ENCODE results near the gene C12orf43. TPM values are rescaled to one million over a fixed set of nuclear protein-coding genes. Genes with fewer than 3 reads are reported as not detected.

Gene C12orf43
- total and polyA plus RNA-seq, 3 experiments from 2014 or later: 24.9 to 40.3 (median 38.1) TPM

GRCh38 chr12:120955232-120955631, 61.1 kb downstream of the C12orf43 start:
- Histone ChIP-seq H3K4me1 (ENCODE audit: insufficient read depth, low read length) (peaks cover 14% of the 10 kb centered on the region), H3K9me3 (ENCODE audit: low read length) (no peaks in the 10 kb centered on the region), H3K27me3 (ENCODE audit: insufficient read depth, low read length, poor library complexity, severe bottlenecking) (no peaks in the 10 kb centered on the region), H3K27ac (ENCODE audit: low read depth, low read length) (no peak overlapping the region), H3K4me3 (ENCODE audit: low read length) (no peak overlapping the region), H3K36me3 (ENCODE audit: insufficient read depth, low read length) (no peaks in the 10 kb centered on the region)
- Mint-ChIP-seq H3K27me3 (peaks cover 3 to 15% of the 10 kb centered on the region in 2 donors), H3K4me3 (no peak overlapping the region), H3K27ac (no peak overlapping the region), H3K4me1 (peaks cover 7 to 13% (median 12%) of the 10 kb centered on the region in 3 donors), H3K36me3 (no peaks in the 10 kb centered on the region), H3K9me3 (peaks cover 0 to 2% (median 0%) of the 10 kb centered on the region in 5 donors)
- ChIA-PET CTCF (no interaction called here), POLR2A (interaction anchor here (0.5 kb wide), 1 partner anchor 11 kb away, joined by 6 read pairs; no protein-coding TSS in a partner anchor)
- DNase-seq: no peak

GRCh38 chr12:120950807-120951206, 65.5 kb downstream of the C12orf43 start:
- ChIA-PET POLR2A (no interaction called here), CTCF (interaction anchor here (2.9 kb wide), 1 partner anchor 21 kb away, joined by 10 read pairs; no protein-coding TSS in a partner anchor)
- no peaks in the 10 kb centered on the region for H3K36me3 ChIP-seq (ENCODE audit: insufficient read depth, low read length)
- H3K27ac ChIP-seq (ENCODE audit: low read depth, low read length): no peak overlapping the region
- Mint-ChIP-seq H3K27ac (no peak overlapping the region), H3K9me3 (peaks cover 0 to 2% (median 0%) of the 10 kb centered on the region in 5 donors), H3K4me3 (no peak overlapping the region), H3K36me3 (no peaks in the 10 kb centered on the region), H3K4me1 (no peaks in the 10 kb centered on the region), H3K27me3 (peaks cover 0 to 6% of the 10 kb centered on the region in 2 donors)
- no peak overlapping the region for H3K4me3 ChIP-seq (ENCODE audit: low read length)
- DNase-seq: no peak
- no peaks in the 10 kb centered on the region for H3K9me3 ChIP-seq (ENCODE audit: low read length)
- no peaks in the 10 kb centered on the region for H3K27me3 ChIP-seq (ENCODE audit: insufficient read depth, low read length, poor library complexity, severe bottlenecking)
- no peaks in the 10 kb centered on the region for H3K4me1 ChIP-seq (ENCODE audit: insufficient read depth, low read length)

Other genes with a start within 250 kb of the C12orf43 start
- 10 to 100 TPM; 34.9 to 35.6 TPM for gene SPPL3, start 112.1 kb downstream of the C12orf43 start, total RNA-seq
- 33.1 TPM for gene SPPL3, start 112.1 kb downstream of the C12orf43 start, polyA plus RNA-seq
- not detected for gene HNF1A, start 37.9 kb downstream of the C12orf43 start, total RNA-seq
- gene HNF1A, start 37.9 kb downstream of the C12orf43 start, polyA plus RNA-seq: not detected
- gene OASL, start 22.8 kb upstream of the C12orf43 start, total RNA-seq: 1 to 10 TPM; 4.0 to 4.3 TPM
- 21.2 TPM for gene OASL, start 22.8 kb upstream of the C12orf43 start, polyA plus RNA-seq
- 1 to 10 TPM; 4.3 to 4.5 TPM for gene P2RX7, start 116.4 kb upstream of the C12orf43 start, total RNA-seq
- 9.2 TPM for gene P2RX7, start 116.4 kb upstream of the C12orf43 start, polyA plus RNA-seq
- gene P2RX4, start 193.6 kb upstream of the C12orf43 start, total RNA-seq: 10 to 100 TPM; 39.2 to 40.3 TPM
- gene P2RX4, start 193.6 kb upstream of the C12orf43 start, polyA plus RNA-seq: 27.0 TPM

Data from CD8-positive, alpha-beta memory T cell (primary cell).